ENCODE data around the gene ZIC1. TPM values are rescaled to one million over a fixed set of nuclear protein-coding genes. Genes with fewer than 3 reads are reported as not detected.

Gene ZIC1
- total and polyA plus RNA-seq, 9 donors: 0.05 to 0.45 (median 0.14) TPM; not detected in 5

DNA sequence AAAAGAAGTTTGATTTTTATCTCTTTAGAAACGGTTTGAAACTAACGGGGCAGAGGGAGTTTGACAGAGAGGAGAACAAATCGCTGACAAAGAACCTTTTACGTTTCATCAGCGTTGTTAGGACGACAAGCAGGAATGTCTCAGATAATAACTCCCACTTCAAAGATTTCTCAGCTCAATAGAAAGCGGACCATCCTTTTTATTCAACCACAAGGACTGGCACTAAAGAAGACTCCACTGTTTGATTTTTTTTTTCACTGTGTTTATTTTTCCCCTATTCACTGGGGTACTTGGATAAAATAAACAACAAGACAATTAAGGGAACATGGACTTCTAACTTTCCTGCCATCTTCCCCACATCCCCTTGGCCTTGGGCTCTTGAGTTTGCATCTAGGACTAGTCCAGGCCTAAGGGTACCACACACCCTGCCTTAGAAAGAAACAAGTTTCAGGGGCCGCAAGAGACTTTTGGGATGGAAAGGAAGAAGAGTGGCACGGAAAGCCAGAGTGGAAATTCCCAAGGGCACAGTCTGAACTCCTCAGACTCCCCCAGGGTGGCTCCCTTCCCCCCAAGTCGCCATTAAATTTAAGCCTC lies 21.8 kb upstream of the ZIC1 start:
- H3K4me1 ChIP-seq (ENCODE audit: insufficient read depth): peaks cover 2% of the 10 kb centered on the region
- TF ChIP-seq EP300 (IDR thresholded peaks at IDR 0.05) (no peak), POLR2A (IDR thresholded peaks at IDR 0.05) (no peak)
- TF ChIP-seq, protein P1, sequence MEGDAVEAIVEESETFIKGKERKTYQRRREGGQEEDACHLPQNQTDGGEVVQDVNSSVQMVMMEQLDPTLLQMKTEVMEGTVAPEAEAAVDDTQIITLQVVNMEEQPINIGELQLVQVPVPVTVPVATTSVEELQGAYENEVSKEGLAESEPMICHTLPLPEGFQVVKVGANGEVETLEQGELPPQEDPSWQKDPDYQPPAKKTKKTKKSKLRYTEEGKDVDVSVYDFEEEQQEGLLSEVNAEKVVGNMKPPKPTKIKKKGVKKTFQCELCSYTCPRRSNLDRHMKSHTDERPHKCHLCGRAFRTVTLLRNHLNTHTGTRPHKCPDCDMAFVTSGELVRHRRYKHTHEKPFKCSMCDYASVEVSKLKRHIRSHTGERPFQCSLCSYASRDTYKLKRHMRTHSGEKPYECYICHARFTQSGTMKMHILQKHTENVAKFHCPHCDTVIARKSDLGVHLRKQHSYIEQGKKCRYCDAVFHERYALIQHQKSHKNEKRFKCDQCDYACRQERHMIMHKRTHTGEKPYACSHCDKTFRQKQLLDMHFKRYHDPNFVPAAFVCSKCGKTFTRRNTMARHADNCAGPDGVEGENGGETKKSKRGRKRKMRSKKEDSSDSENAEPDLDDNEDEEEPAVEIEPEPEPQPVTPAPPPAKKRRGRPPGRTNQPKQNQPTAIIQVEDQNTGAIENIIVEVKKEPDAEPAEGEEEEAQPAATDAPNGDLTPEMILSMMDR (IDR thresholded peaks at IDR 0.05): no peak
- no peaks in the 10 kb centered on the region for H3K27me3 ChIP-seq
- WGBS, 3 donors: 6 to 8% (median 7%) methylated on average over 10 of the region's 10 CpGs
- H3K4me3 ChIP-seq: no peak overlapping the region
- intact Hi-C loops (cut with DNase I): no loop called here
- no peak overlapping the region for H3K27ac ChIP-seq
- H3K36me3 ChIP-seq: no peaks in the 10 kb centered on the region
- no peak for DNase-seq
- peaks cover 0 to 10% of the 10 kb centered on the region in 2 donors for H3K9me3 ChIP-seq

DNA sequence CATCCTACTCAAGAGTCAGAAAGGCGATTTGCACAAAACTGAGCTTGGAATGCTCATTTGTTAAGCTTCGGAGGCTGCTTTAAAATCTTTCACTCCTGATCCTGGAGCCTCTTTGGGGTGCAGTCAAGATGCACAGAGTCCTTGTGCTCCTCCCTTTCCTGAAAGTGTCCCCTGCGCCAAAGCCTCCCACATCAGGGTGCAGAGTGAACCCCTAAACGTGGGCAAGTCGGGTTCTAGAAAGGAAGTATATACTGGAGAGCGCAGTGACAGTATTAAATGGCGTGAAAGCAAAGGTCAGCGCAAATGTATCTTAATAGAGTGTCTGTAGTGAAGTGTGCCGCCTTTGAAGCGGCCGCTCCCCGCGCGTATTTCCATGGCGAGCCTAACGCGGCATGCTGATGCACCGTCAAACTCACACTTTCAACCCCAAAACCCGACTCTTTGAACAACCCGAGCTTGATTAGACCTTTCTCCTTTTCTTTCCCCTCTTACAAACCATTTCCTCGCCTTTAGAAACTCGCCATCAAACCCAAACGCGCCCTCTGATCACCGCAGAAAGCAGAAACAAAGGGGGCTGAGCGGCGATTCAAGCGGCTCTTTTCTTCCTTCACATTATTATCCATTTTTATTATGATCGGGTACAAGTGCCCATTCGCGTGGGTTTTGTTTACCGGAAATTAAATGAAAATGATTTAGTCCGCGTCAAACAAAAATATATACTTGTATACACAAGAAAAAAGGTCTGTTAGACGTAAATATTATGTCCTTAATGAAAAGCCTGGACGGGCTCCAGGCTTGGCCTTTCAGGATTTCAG lies 21.1 kb upstream of the ZIC1 start:
- no peaks in the 10 kb centered on the region for H3K27me3 ChIP-seq
- H3K4me3 ChIP-seq: no peak overlapping the region
- no peaks in the 10 kb centered on the region for H3K36me3 ChIP-seq
- peaks cover 2% of the 10 kb centered on the region for H3K4me1 ChIP-seq (ENCODE audit: insufficient read depth)
- DNase-seq: no peak
- intact Hi-C loops (cut with DNase I): no loop called here
- no peak overlapping the region for H3K27ac ChIP-seq
- peaks cover 0 to 10% of the 10 kb centered on the region in 2 donors for H3K9me3 ChIP-seq
- WGBS, 3 donors: 6% methylated on average over 36 of the region's 36 CpGs
- TF ChIP-seq, protein P1 (IDR thresholded peaks at IDR 0.05): no peak
- TF ChIP-seq POLR2A (IDR thresholded peaks at IDR 0.05) (no peak), EP300 (IDR thresholded peaks at IDR 0.05) (no peak)

DNA sequence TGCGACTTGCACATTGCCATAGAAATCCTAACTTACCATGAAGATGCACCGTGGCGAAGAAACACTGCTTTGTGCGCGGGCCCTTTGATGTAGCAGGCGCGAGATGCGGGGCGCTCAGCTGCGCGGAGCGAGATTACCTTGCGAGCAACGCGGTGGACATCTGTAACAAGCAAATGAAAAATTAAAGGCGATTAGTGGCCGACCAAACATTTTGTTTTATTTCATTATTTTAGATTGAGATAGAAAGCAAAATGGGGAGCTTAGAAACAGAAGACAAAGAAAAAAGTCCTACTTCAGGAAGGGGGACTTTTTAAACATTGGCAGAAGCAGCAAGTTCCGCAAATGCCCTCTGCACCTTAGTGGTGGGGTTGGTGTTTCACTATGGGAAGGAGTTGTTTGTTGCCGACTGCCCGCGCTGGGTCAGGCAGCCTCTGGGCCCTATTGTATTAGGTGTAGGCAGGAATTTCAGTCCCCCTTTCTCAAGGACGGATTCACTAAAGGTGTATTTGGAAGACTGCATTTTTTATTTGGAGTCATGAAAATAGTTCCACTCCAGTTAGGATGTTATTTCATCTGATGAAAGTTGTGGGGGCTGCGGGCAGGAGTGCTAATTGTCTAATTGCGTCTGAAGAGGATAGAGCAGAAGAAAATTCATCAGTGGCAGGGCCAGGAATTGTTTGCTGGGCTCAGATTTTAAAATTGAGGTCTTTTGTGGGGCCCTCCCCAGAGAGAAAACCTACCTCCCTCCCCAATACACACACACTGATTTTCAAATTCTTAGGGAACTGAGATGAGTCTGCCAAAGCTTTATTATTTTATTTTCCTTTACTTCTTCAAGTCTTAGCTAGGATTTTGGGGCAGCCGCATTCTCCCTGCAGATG lies 20.2 kb upstream of the ZIC1 start:
- Histone ChIP-seq H3K36me3 (no peaks in the 10 kb centered on the region), H3K9me3 (peaks cover 0 to 10% of the 10 kb centered on the region in 2 donors), H3K27me3 (no peaks in the 10 kb centered on the region), H3K4me3 (no peak overlapping the region), H3K27ac (no peak overlapping the region), H3K4me1 (ENCODE audit: insufficient read depth) (peaks cover 2% of the 10 kb centered on the region)
- intact Hi-C loops (cut with DNase I): no loop called here
- no peak for DNase-seq
- 9 to 10% (median 10%) methylated on average over 25 of the region's 25 CpGs for WGBS, 3 donors
- TF ChIP-seq, protein P1 (IDR thresholded peaks at IDR 0.05): no peak
- TF ChIP-seq POLR2A (IDR thresholded peaks at IDR 0.05) (no peak), EP300 (IDR thresholded peaks at IDR 0.05) (no peak)

DNA sequence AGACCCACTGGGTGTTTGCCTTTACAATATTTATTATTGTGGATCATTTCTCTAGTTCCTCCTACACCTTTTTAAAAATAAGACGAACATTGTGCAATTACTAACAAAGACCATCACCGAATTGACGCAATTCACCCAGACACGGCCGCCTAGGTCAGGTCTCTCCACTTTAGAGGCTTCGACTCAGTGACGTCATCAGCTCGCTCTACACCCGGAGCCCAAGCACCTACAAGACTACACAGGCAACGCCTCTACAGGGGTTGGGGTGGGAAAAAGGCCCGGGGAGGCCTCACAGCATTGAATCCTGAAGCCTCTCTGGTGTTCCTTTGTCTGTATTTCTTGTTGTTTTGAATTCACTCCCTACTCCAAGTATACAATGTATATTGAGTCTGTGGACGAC lies 19.4 kb upstream of the ZIC1 start:
- WGBS, 3 donors: 5 to 7% (median 5%) methylated on average over 12 of the region's 12 CpGs
- intact Hi-C loops (cut with DNase I): no loop called here

More for the DNA sequence above, 19.4 kb upstream of the ZIC1 start:
- TF ChIP-seq, protein P1 (IDR thresholded peaks at IDR 0.05): no peak
- TF ChIP-seq EP300 (IDR thresholded peaks at IDR 0.05) (no peak), POLR2A (IDR thresholded peaks at IDR 0.05) (no peak)
- no peaks in the 10 kb centered on the region for H3K36me3 ChIP-seq
- H3K4me3 ChIP-seq: no peak overlapping the region
- DNase-seq: no peak
- no peaks in the 10 kb centered on the region for H3K27me3 ChIP-seq
- no peak overlapping the region for H3K27ac ChIP-seq
- peaks cover 2% of the 10 kb centered on the region for H3K4me1 ChIP-seq (ENCODE audit: insufficient read depth)
- H3K9me3 ChIP-seq: peaks cover 0 to 10% of the 10 kb centered on the region in 2 donors
